ENCODE measurements around the gene ARL2. TPM values are rescaled to one million over a fixed set of nuclear protein-coding genes. Genes with fewer than 3 reads are reported as not detected.

Gene ARL2
- total RNA-seq, 1 experiment from 2014 or later, result 103 TPM

- POLR2A ChIA-PET, result no interaction called here
- no TSS peak for BruUV-seq (replicated peaks)
- intact Hi-C loops (cut with micrococcal nuclease; ENCODE audit: unreplicated experiment), result no loop called here
- no peak overlapping the region for H3K4me3 Mint-ChIP-seq (ENCODE audit: unreplicated experiment)
- TF ChIP-seq CTCF (IDR thresholded peaks at IDR 0.05; ENCODE audit: insufficient read depth in 1 of 2, low read depth in 1 of 2, low read length in 1 of 2, severe bottlenecking in 1 of 2, unreplicated experiment in 1 of 2), result no peak
- H3K27ac Mint-ChIP-seq (ENCODE audit: unreplicated experiment), result no peak overlapping the region
- Histone ChIP-seq H3K4me3 (ENCODE audit: low read depth, low read length) (no peak overlapping the region), H3K36me3 (ENCODE audit: control insufficient read depth, insufficient read depth, low read length) (no peaks in the 10 kb centered on the region), H3K27me3 (replicated peaks; ENCODE audit: control insufficient read depth, insufficient read depth, low read length) (no peaks in the 10 kb centered on the region), H3K9me3 (no peaks in the 10 kb centered on the region), H3K4me1 (no peaks in the 10 kb centered on the region)
- DNase-seq, result no peak
- H3K36me3 Mint-ChIP-seq (ENCODE audit: insufficient read depth, unreplicated experiment), result peaks cover 4% of the 10 kb centered on the region
- no peaks in the 10 kb centered on the region for H3K9me3 Mint-ChIP-seq (ENCODE audit: unreplicated experiment)
- H3K4me1 Mint-ChIP-seq (ENCODE audit: low read depth, unreplicated experiment), result no peaks in the 10 kb centered on the region
- H3K27me3 Mint-ChIP-seq (ENCODE audit: insufficient read depth, unreplicated experiment), result peaks cover 3% of the 10 kb centered on the region
- CTCF ChIA-PET, result interaction anchor here (1.1 kb wide), 1 partner anchor 178 kb away, joined by 11 read pairs; no protein-coding TSS in a partner anchor
These were observed 41.6 kb downstream of the ARL2 start for GRCh38 chr11:65055538-65055937.

- H3K9me3 Mint-ChIP-seq (ENCODE audit: unreplicated experiment), result no peaks in the 10 kb centered on the region
- ChIA-PET CTCF (interaction anchor here (0.7 kb wide), 1 partner anchor 169 kb away, joined by 6 read pairs; no protein-coding TSS in a partner anchor), POLR2A (no interaction called here)
- BruUV-seq (replicated peaks), result no TSS peak
- peaks cover 4% of the 10 kb centered on the region for H3K36me3 Mint-ChIP-seq (ENCODE audit: insufficient read depth, unreplicated experiment)
- DNase-seq, result no peak
- H3K27me3 ChIP-seq (replicated peaks; ENCODE audit: control insufficient read depth, insufficient read depth, low read length), result no peaks in the 10 kb centered on the region
- H3K4me3 Mint-ChIP-seq (ENCODE audit: unreplicated experiment), result no peak overlapping the region
- H3K36me3 ChIP-seq (ENCODE audit: control insufficient read depth, insufficient read depth, low read length), result no peaks in the 10 kb centered on the region
- intact Hi-C loops (cut with micrococcal nuclease; ENCODE audit: unreplicated experiment), result no loop called here
- H3K4me1 ChIP-seq, result no peaks in the 10 kb centered on the region
- H3K9me3 ChIP-seq, result no peaks in the 10 kb centered on the region
- peaks cover 3% of the 10 kb centered on the region for H3K27me3 Mint-ChIP-seq (ENCODE audit: insufficient read depth, unreplicated experiment)
- no peak overlapping the region for H3K27ac Mint-ChIP-seq (ENCODE audit: unreplicated experiment)
- no peaks in the 10 kb centered on the region for H3K4me1 Mint-ChIP-seq (ENCODE audit: low read depth, unreplicated experiment)
- no peak overlapping the region for H3K4me3 ChIP-seq (ENCODE audit: low read depth, low read length)
- TF ChIP-seq CTCF (IDR thresholded peaks at IDR 0.05; ENCODE audit: insufficient read depth in 1 of 2, low read depth in 1 of 2, low read length in 1 of 2, severe bottlenecking in 1 of 2, unreplicated experiment in 1 of 2), result no peak
These were observed 43.0 kb downstream of the ARL2 start for GRCh38 chr11:65056999-65057398.

GRCh38 chr11:65057526-65057925 lies 43.6 kb downstream of the ARL2 start:
- Mint-ChIP-seq H3K4me1 (ENCODE audit: low read depth, unreplicated experiment) (no peaks in the 10 kb centered on the region), H3K9me3 (ENCODE audit: unreplicated experiment) (no peaks in the 10 kb centered on the region), H3K27ac (ENCODE audit: unreplicated experiment) (no peak overlapping the region), H3K4me3 (ENCODE audit: unreplicated experiment) (no peak overlapping the region), H3K36me3 (ENCODE audit: insufficient read depth, unreplicated experiment) (peaks cover 1% of the 10 kb centered on the region), H3K27me3 (ENCODE audit: insufficient read depth, unreplicated experiment) (peaks cover 3% of the 10 kb centered on the region)
- no peak for TF ChIP-seq CTCF (IDR thresholded peaks at IDR 0.05; ENCODE audit: insufficient read depth in 1 of 2, low read depth in 1 of 2, low read length in 1 of 2, severe bottlenecking in 1 of 2, unreplicated experiment in 1 of 2)
- DNase-seq, result no peak
- no peak overlapping the region for H3K4me3 ChIP-seq (ENCODE audit: low read depth, low read length)
- BruUV-seq (replicated peaks), result no TSS peak
- H3K36me3 ChIP-seq (ENCODE audit: control insufficient read depth, insufficient read depth, low read length), result no peaks in the 10 kb centered on the region
- H3K9me3 ChIP-seq, result no peaks in the 10 kb centered on the region
- intact Hi-C loops (cut with micrococcal nuclease; ENCODE audit: unreplicated experiment), result no loop called here
- no peaks in the 10 kb centered on the region for H3K4me1 ChIP-seq
- POLR2A ChIA-PET, result no interaction called here
- CTCF ChIA-PET, result no interaction called here
- H3K27me3 ChIP-seq (replicated peaks; ENCODE audit: control insufficient read depth, insufficient read depth, low read length), result no peaks in the 10 kb centered on the region

All from Caco-2 (cell line).